Upper lobe of left lung (tissue), 4 donors: ENCODE results near the gene TYW5.
A peak's percentile ranks its signal among the peaks of the same experiment; 100 is the strongest.

ENCODE experiments used
- POLR2A ChIP-seq, 4 donors: fragments of 450-650 bp; IDR thresholded peaks; one replicate each; pipeline ENCODE4 v1.5.1; 2016 to 2017; ENCODE audit warnings: antibody characterized with exemption in 4 of 4, mild to moderate bottlenecking in 2 of 4
- TF ChIP-seq, protein P1 (sequence below), 6 experiments: fragments of 450-650 bp in 4 of 6; fragments of 200-600 bp in 2 of 6; sonication (generic) in 2 of 6; IDR thresholded peaks; one replicate each; pipeline ENCODE4 v1.5.1; 2016 to 2019; ENCODE audit warnings: antibody characterized with exemption in 6 of 6

DNA sequence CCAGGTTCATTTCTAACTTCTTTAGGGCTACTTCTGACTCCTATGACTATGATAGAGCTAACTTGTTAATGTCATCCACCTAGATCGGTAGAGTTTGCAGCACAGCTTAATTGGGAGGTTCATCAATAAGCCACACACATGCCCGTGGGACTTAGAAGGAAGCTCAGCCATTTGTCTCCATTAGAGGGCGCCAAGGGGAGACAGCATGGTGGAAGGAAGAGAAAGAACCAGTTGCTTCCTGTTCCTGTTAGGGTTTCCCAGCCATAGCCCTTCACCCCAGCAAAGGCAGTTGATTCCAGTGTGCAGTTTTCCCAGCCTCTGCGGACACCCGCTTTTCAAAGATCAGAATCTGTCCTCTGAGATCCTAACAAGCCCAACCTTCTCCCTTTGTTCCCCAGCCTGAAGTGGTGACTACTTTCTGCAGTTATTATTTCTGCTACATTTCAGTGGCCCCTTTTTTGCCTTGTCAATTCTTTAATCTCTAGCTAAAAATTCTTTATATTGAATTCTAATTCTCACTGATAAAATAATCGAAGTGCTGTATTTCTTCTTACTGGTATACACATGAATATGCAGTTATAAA is 30.4 kb upstream of the TYW5 start:
- no peak for TF ChIP-seq POLR2A (IDR thresholded peaks at IDR 0.05)
- TF ChIP-seq, protein P1, sequence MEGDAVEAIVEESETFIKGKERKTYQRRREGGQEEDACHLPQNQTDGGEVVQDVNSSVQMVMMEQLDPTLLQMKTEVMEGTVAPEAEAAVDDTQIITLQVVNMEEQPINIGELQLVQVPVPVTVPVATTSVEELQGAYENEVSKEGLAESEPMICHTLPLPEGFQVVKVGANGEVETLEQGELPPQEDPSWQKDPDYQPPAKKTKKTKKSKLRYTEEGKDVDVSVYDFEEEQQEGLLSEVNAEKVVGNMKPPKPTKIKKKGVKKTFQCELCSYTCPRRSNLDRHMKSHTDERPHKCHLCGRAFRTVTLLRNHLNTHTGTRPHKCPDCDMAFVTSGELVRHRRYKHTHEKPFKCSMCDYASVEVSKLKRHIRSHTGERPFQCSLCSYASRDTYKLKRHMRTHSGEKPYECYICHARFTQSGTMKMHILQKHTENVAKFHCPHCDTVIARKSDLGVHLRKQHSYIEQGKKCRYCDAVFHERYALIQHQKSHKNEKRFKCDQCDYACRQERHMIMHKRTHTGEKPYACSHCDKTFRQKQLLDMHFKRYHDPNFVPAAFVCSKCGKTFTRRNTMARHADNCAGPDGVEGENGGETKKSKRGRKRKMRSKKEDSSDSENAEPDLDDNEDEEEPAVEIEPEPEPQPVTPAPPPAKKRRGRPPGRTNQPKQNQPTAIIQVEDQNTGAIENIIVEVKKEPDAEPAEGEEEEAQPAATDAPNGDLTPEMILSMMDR (IDR thresholded peaks at IDR 0.05), result peak; percentile 42 to 62 (median 50)
